Ishikawa (cell line): ENCODE measurements around the gene CORO7.

Source experiments
- CEBPB ChIP-seq: IDR thresholded peaks from 2 replicates; pipeline ENCODE4 v1.6.1; 2012
- CREB1 ChIP-seq: IDR thresholded peaks from 2 replicates; pipeline ENCODE4 v1.6.1; 2012; ENCODE audit warnings: low read depth
- EP300 ChIP-seq: IDR thresholded peaks from 2 replicates; pipeline ENCODE4 v1.6.1; 2012; ENCODE audit warnings: borderline replicate concordance
- RAD21 ChIP-seq: IDR thresholded peaks from 2 replicates; pipeline ENCODE4 v1.6.1; 2012; ENCODE audit warnings: low read depth
- TAF1 ChIP-seq: IDR thresholded peaks from 2 replicates; pipeline ENCODE4 v1.6.1; 2012; ENCODE audit warnings: low read depth, mild to moderate bottlenecking
- TEAD4 ChIP-seq: IDR thresholded peaks from 2 replicates; pipeline ENCODE4 v1.6.1; 2012
- YY1 ChIP-seq: IDR thresholded peaks from 2 replicates; pipeline ENCODE4 v1.6.1; 2012; ENCODE audit warnings: low read depth
- ZBTB7A ChIP-seq: IDR thresholded peaks from 2 replicates; pipeline ENCODE4 v1.6.1; 2012; ENCODE audit warnings: low read depth
- TF ChIP-seq, protein P1 (sequence below): IDR thresholded peaks from 2 replicates; pipeline ENCODE4 v1.6.1; 2012
- TF ChIP-seq, protein P2 (sequence below): IDR thresholded peaks from 2 replicates; pipeline ENCODE4 v1.6.1; 2012
- TF ChIP-seq, protein P3 (sequence below): IDR thresholded peaks from 2 replicates; pipeline ENCODE4 v1.6.1; 2012; ENCODE audit warnings: low read depth, mild to moderate bottlenecking

DNA sequence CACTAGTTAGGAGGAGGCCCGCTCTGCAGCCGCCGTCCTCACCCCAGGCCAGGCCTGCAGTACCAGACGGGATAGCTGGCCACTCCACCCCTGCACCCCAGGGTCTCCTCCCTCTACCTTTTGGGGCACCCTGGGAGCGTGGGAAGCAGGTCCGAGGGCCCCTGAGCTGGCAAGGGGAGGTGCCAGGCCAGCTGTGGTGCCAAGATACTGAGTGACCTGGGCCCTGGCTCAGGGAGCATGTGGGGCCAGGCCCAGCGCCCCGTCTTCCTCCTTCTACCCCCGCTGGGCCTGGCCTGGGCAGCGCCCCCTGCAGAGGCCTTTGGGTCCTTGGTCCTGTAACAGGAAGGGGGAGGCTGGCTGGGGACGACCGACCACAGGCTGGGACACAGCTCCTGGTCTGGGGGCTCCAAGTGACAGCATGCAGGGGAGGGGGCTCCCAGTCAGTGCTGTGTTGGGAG, 78.2 kb downstream of the CORO7 start:
- no peak for TF ChIP-seq EP300
- TF ChIP-seq YY1: no peak
- TF ChIP-seq ZBTB7A: no peak
- TF ChIP-seq, protein P1, sequence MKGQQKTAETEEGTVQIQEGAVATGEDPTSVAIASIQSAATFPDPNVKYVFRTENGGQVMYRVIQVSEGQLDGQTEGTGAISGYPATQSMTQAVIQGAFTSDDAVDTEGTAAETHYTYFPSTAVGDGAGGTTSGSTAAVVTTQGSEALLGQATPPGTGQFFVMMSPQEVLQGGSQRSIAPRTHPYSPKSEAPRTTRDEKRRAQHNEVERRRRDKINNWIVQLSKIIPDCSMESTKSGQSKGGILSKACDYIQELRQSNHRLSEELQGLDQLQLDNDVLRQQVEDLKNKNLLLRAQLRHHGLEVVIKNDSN: no peak
- TF ChIP-seq CEBPB: no peak
- no peak for TF ChIP-seq TEAD4
- no peak for TF ChIP-seq CREB1
- TF ChIP-seq, protein P2, sequence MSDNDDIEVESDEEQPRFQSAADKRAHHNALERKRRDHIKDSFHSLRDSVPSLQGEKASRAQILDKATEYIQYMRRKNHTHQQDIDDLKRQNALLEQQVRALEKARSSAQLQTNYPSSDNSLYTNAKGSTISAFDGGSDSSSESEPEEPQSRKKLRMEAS: no peak
- TF ChIP-seq TAF1: no peak
- no peak; the same call in 1 of the 2 replicates for TF ChIP-seq RAD21
- TF ChIP-seq, protein P3, sequence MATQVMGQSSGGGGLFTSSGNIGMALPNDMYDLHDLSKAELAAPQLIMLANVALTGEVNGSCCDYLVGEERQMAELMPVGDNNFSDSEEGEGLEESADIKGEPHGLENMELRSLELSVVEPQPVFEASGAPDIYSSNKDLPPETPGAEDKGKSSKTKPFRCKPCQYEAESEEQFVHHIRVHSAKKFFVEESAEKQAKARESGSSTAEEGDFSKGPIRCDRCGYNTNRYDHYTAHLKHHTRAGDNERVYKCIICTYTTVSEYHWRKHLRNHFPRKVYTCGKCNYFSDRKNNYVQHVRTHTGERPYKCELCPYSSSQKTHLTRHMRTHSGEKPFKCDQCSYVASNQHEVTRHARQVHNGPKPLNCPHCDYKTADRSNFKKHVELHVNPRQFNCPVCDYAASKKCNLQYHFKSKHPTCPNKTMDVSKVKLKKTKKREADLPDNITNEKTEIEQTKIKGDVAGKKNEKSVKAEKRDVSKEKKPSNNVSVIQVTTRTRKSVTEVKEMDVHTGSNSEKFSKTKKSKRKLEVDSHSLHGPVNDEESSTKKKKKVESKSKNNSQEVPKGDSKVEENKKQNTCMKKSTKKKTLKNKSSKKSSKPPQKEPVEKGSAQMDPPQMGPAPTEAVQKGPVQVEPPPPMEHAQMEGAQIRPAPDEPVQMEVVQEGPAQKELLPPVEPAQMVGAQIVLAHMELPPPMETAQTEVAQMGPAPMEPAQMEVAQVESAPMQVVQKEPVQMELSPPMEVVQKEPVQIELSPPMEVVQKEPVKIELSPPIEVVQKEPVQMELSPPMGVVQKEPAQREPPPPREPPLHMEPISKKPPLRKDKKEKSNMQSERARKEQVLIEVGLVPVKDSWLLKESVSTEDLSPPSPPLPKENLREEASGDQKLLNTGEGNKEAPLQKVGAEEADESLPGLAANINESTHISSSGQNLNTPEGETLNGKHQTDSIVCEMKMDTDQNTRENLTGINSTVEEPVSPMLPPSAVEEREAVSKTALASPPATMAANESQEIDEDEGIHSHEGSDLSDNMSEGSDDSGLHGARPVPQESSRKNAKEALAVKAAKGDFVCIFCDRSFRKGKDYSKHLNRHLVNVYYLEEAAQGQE: no peak
